Hematopoietic multipotent progenitor cell treated with erythropoietin and hydrocortisone succinate and interleukin-3 and kit ligand, for 6 days (in vitro differentiated cells): Measurements from ENCODE around the gene SORD.
"Not testable (repeated sequence)": the region's sequence is repeated elsewhere in the genome, so short reads cannot be mapped to it uniquely, and the experiment has no call there.

Experiments used
- DNase-seq: peaks from one replicate; pipeline ENCODE4 v3.0.0-alpha.2; 2015

Gene SORD

GRCh38 chr15:45025627-45026026 lies 2.6 kb downstream of the SORD start:
- not testable (repeated sequence) for DNase-seq

DNA sequence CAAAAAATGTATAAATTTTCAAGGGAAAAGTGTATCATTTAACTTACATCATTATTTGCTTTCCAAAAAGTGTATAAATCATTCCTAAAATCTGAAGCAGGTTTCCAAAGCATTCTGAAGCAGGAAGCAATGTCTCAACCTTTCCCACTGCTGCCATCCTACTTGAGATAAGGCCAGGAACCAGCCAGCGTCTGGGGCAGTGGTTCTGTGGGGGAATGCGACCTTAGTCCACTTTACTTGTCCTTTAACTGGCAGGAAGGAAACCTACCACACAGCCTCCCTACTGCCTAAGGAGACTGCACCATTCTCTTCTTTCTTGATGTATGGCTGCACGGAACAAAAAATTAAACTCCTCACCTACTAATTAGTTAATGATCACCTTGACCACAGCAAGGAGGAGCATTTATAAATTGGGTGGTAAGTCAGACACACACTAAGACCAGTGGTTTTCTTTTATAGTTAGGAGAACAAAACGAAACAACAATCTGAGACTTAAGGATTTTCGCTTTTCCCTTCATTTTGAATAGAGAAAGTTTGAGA lies 3.7 kb downstream of the SORD start:
- DNase-seq = no peak

DNA sequence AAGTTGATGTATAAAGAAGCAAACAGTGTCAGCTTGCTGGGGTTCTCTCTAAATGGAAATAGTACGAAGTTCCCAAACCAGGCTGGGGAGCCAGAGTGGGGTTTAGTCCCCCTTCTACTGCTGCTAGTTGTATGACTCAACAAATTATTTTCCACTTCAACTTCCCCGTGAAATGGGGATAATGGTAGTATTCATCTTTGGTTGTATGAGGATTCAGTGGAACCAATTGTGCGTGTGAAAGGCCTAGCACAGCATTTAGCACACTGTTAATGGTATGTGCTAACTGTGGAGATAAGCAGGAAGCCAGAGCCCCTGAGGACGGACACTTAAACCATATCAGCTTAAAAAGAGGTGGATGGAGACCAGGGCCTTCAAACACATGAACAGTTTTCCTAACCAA lies 4.2 kb downstream of the SORD start:
- DNase-seq = peak; percentile 33

DNA sequence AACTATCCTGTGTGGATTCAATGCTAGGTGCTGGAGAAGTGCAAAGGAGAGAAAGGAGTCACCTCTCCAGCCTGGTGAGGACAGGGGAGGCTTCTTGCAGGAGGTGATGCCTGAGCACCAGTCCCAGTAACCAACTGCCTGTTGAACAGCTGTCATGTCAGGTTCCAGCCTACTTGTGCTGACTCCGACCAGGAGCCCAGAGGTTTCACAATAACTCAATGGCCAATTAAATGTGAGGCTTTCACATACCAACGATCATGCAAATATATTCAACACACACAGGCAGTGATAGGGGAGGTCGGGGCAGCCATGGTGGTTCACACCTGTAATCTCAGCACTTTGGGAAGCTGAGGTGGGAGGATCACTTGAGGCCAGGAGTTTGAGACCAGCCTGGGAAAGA lies 7.7 kb downstream of the SORD start:
- no peak for DNase-seq

DNA sequence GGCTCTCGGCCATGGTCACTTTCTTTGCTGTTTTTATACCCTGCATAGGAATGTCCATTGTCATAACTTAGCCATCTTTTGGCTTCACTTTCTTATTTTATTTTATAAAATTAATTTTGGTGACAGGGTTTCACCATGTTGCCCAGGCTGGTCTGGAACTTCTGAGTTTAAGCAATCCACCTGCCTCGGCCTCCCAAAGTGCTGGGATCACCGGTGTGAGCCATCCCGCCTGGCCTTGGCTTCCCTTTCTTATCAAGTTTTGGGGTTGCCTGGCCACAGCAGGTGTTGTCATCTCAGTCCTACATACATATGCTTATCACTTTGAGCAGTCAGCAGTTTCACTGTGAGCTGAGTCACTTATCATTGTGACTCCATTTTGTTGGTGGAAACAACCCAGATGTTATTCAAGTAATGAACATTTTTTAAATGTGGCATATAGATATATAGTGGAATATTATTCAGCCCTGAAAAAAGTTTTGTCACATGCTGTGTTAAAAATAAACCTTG lies 8.6 kb downstream of the SORD start:
- not testable (repeated sequence) for DNase-seq

- DNase-seq = not testable (repeated sequence)
Observed at GRCh38 chr15:45032501-45032900, 9.5 kb downstream of the SORD start.

DNA sequence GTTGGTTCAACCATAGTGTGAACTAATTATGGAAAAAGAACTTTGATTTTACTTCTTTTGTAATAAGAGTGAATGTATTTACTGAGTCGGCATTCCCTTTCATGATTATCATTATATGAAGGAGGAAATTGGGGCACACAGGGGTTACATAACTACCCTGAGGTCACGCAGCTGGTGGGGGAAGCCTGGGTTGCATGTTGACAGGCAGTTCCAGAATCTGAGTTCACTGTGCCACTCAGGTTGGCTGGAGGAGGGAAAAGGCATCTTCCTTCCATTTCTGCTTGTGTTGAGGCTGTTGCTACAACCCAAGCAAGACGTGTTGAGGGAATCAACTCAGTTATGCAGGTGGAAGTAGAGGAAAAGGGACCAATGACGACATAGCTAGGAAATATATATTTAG lies 11.1 kb downstream of the SORD start:
- DNase-seq = not testable (repeated sequence)

DNA sequence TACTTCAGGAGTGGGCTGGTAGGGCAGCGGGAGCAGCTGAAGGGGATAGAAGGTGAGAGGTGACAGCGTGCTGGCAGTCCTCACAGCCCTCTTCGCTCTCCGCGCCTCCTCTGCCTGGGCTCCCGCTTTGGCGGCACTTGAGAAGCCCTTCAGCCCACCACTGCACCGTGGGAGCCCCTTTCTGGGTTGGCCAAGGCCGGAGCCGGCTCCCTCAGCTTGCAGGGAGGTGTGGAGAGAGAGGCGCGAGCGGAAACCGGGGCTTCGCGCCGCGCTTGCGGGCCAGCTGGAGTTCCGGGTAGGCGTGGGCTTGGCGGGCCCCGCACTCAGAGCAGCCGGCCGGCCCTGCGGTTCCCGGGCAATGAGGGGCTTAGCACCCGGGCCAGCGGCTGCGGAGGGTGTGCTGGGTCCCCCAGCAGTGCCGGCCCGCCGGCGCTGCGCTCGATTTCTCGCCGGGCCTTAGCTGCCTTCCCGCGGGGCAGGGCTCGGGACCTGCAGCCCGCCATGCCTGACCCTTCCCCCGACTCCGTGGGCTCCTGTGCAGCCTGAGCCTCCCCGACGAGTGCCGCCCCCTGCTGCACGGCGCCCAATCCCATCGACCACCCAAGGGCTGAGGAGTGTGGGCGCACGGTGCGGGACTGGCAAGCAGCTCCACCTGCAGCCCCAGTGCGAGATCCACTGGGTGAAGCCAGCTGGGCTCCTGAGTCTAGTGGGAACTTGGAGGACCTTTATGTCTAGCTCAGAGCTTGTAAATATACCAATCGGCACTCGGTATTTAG lies 11.8 kb downstream of the SORD start:
- not testable (repeated sequence) for DNase-seq

DNA sequence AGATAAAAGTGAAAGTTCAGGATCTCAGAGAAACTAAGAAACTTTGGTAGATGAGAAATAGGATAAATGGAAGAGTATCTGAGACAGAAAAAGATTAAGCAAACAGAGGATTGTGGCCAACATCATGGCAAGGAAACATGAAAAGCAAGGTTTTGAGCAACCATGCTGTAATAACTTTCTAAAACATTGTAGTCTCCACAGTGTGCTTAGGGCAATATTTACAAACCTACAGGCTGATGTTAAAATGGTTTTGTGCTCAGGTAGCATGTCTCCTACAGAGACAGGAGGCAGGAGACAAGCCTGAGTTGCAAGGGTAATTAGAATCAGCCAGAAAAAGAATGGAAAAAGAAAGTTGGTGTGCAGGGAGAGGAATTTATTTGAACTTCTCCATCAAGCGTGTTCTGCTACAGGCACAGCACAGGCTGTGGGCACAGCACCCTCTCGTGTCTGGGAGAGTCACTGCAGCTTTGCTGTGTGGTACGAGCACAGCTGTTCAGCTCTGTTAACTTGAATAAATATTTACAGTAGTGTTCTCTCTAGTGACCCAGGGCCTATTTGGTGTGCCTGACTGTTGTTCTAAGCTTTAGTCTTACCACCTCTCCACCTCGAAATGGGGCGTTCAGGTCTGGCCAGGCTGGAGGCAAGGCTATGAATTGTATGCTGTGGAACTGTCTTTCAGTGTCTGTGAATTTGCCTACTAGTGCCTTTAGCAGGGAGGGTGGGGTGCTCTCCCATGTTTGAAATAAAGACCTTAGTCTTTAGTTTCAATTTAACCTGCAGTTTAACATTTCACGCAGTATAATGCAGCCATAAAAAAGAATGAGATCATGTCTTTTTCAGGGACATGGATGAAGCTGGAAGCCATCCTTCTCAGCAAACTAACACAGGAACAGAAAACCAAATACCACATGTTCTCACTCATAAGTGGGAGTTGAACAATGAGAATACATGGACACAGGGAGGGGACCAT lies 14.1 kb downstream of the SORD start:
- DNase-seq = peak; percentile 89

DNA sequence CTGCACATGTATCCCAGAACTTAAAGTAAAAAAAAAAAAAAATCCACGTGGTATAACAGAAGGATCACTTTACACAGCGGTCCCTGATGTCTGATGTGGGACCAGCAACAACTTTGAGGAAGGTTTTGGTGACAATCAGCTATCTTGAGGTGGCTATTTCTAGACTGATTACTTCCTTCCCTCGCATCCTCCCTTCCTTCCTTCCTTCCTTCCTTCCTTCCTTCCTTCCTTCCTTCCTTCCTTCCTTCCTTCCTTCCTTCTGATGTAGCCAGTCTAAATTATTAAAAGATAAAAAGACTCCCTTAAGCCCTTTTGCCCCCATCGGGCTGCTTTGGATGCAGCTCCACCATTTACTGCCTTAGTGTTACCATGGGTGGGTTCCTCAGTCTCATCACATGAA lies 14.9 kb downstream of the SORD start:
- DNase-seq = no peak

- DNase-seq = not testable (repeated sequence)
Observed at GRCh38 chr15:45040396-45040795, 17.4 kb downstream of the SORD start.

DNA sequence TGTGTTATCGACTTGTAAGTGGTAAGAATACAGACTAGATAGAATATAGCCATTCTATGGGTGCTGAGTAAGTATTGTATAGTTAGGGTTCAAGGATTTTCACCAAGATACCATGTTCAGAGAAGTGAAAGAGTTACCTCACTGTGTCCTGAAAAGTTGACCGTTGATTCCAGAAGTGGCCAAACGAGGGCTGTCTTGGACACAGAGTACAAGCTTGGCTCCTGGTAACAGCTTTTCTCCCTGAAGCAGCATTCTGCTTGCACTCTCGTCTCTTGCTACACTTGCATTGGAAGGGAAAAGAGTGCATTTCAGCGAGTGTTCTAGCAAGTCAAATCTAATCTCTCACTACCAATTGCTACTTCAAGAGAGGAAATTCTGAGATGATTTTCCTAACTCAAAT lies 18.5 kb downstream of the SORD start:
- DNase-seq = not testable (repeated sequence)

GRCh38 chr15:45042859-45043258 lies 19.9 kb downstream of the SORD start:
- not testable (repeated sequence) for DNase-seq

DNA sequence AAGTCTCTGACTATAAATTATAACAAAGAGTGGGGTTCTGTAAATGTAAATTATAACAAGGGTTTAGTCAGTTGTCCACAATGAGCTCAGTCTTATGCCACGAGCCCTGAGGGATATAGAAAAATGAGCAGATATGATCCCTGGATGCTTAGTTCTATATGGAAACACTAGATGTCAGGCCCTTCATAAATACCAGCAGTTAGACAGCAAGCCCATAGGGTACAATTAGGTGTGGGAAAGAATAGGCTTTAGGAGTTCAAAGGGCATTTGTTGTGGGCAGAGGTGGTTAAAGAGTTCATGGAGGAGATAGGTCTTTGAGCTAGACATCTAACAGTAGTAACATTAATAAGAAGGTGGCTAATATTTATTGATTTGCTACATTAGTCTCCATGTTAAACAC lies 21.3 kb downstream of the SORD start:
- not testable (repeated sequence) for DNase-seq

DNA sequence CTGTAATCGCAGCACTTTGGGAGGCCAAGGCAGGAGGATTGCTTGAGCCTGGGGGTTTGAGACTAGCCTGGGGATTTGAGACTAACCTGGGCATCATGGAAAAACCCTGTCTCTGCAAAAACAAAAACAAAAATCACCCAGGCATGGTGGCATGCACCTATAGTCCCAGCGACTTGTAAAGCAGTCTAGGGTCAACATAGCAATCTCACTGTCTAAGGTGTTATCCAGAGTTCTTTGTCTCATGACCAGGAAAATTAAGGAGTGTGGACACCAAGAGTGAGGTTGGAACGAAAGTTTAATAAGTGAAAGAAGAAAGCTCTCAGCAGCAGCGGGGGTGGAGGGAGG lies 25.4 kb downstream of the SORD start:
- DNase-seq = not testable (repeated sequence)

DNA sequence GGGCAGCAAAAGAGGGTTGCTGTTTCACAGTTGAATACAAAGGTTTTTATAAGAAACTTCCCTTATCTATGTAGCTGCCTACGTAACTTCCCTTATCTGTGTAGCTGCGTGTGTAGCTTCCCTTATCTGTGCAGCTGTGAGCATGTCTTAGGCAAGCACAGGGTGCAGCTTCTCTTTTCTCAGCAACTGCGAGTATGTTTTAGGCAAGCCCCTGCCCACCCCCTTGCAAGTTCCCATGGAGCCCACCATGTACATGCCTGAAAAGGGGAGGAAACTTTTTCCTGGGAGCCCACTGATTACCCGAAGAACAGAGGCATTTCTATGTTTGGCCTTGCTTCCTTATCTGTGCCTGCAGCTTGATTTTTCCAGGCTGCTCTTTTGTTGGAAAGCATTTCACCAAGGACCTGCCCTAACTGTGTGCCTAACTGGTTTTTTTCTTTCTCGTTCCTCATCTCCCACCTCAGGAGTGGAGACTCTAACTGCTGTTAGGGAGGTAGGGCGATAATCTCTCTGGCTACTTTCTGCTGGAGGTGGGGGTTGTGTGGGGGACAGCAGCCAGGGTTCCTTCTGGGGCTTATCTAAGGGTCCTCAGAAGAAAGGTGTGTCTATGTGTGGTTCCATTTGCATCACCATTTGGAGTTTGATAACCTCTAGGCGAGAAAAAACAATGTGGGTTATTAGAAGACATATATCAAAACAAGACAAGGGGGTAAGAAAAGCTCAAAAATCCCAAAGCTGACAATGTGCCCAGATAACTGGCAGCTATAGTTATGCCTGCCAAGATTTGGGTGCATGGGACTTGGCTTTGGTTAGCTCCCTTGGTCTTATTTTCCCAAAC lies 26.0 kb downstream of the SORD start:
- peak; percentile 95 for DNase-seq

GRCh38 chr15:45050587-45050986 lies 27.6 kb downstream of the SORD start:
- DNase-seq = no peak

- DNase-seq = not testable (repeated sequence)
Observed at GRCh38 chr15:45052676-45053075, 29.7 kb downstream of the SORD start.

DNA sequence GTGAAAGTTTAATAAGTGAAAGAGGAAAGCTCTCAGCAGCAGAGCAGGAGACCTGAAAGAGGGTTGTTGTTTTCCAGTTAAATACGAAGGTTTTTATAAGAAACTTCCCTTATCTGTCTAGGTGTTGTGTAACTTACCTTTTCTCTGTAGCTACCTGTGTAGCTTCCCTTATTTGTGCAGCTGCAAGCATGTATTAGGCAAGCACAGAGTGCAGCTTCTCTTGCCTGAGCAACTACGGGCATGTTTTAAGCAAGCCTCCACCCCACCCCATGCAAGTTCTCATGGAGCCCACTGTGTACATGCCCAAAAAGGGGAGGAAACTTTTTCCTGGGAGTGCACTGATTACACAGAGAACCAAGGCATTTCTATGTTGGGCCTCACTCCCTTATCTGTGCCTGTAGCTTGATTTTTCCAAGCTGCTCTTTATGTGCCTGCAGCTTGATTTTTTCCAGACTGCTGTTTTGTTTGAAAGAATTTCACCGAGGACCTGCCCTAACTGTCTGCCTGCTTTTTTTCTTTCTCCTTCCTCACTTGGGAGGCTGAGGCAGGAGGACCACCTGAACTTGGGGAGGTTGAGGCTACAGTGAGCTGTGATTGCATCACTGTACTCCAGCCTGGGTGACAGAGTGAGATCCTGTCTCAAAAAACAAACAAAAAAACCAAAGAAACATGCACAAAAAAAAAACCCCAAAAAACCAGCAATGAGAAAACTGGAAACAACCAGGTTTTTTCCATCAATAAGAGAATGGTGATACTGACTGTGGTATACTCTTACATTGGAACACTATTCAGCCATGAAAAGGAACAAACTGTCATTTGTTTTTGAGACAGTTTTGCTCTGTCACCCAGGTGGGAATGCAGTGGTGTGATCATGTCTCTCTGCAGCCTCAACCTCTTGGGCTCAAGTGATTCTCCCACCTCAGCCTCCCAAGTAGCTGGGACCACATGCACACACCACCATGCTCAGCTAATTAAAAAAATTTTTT lies 36.0 kb downstream of the SORD start:
- DNase-seq = not testable (repeated sequence)

GRCh38 chr15:45062301-45062700 lies 39.3 kb downstream of the SORD start:
- DNase-seq = not testable (repeated sequence)

GRCh38 chr15:45064386-45064785 lies 41.4 kb downstream of the SORD start:
- DNase-seq = no peak
